ENCODE measurements around the gene NOSTRIN.

NOSTRIN gene

DNA sequence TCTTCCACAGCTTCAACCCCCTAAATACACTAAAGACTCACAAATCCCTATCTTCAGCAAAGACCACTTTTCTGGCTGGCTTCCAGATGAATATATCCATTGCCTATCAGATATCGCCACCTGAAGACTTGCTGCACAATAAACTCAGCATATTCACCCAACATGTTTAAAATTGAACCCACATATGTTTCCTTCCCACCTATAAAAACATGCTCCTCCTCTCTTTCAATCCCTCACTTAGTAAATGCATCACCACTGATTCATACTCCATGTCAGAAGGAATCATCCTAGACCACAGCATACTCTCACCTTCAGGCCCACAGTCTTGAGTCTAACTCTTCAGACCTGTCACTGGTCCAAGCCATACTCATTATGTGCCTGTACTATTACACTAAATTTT lies 82.5 kb downstream of the NOSTRIN start:
- DNase-seq (ENCODE audit: low spot score) = peak; percentile 7

DNA sequence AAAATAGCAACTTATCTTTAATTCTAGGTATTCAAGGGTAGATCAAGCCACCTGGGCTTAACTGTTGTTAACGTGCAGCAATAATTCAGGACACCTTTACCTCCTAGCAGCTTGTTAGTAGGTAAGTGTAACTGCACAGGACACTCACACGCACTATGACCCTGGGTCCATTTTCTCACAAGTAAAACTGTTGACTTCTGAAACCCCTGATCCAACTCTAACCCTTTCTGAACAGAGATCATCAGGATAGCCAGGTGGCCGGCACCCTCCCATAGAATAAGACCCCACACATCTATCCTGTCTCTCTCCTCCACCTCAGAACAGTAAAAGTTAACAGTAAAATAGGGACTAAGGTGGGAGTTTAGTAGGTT lies 87.2 kb downstream of the NOSTRIN start:
- DNase-seq (ENCODE audit: low spot score) = peak; percentile 26

DNA sequence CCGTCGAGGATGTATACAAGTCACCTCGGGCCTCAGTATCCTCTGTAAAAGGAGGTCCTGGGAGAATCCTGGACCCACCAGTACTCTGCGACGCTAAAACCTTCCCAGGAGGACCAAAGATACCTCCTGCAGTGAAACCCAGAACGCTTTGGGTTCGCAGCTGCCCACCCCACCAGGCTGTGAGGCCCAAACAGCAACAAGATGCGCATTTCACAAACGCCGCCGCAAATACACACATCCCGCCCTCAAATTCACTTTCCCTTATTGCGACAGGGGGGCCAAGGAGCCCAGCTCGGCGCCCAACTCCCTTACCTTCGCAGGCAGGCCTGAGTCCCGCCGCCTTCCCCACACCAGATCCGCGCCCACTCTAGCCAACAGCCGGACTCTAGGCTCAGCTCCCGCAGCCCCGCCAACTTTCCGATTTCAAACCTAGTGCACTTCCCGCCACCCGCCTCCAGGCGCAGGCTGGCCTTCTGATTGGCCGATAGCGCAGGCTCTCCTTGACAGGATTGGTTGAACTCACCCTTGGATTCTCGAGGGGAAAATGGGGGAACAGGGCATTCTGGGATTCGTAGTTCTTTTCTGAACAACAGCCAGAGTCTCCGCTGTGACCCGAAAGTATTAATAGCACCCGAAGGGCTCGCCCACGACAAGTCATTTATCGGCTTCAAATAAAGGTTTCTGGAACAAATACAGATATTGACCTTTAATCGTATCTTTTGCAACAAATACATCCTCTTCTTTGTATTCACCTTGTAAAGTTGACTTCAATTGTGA lies 87.8 kb downstream of the NOSTRIN start, which contains the start of gene SPC25:
Gene SPC25 (minus strand): TSS at position 425 of the 777 bp plus-strand sequence. CDS start 911 bp downstream, outside the sequence.
- DNase-seq (ENCODE audit: low spot score) = peak; percentile 95

DNA sequence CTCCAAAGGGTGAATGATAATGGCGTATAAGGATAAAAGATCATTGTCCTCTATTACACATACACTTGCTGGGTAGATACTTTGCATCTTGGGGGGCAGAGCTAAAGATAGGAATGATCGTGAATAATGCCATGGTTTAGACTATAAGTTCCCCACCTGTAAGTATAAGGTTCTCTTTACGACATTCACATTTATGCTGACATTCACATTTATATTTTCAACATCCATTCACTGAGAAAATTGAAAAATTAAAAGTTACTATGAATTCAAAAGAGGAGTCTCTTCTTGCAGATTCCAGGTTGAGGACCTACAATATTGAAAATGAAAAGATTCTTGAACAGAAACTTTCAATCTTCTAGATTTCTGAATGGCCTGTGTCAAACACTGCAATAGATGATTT lies 89.9 kb downstream of the NOSTRIN start:
- DNase-seq (ENCODE audit: low spot score) = no peak

DNA sequence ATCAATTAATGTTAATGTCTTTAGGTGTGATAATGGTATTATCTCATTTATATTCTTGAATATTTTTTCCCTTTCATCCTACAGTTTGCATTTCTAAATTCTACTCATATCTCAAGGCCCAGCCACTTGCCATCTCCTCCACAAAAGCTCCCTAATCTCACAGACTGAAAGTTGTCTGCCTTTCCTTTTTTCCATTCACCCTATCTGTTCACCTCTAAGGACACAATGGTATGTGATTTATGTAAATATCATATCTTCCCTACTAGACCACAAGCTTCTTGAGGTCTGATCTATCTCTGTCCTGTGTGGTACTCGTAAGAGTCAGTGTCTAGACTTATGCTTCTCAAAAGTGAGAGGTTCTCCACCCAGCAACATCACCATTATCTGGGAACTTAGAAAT lies 91.7 kb downstream of the NOSTRIN start:
- DNase-seq (ENCODE audit: low spot score) = no peak

DNA sequence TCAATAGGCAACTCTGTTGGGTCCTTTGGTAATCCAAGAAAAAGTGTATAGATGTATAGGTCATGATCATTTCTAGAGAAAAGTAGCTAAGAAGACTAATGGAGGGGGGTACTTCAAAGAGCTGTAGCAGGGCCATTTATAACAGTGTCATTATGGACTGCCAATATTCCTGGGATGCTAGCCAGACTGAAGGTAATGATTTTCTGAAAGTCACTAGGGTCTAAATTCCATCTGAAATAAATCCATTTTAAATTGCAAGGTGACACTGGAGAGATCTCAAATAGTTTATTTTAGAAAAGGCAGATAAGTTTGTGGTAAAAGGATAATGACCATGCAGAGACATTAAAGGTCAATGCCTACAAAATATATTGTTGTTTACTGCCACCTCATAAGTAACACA lies 92.3 kb downstream of the NOSTRIN start:
- DNase-seq (ENCODE audit: low spot score) = no peak

DNA sequence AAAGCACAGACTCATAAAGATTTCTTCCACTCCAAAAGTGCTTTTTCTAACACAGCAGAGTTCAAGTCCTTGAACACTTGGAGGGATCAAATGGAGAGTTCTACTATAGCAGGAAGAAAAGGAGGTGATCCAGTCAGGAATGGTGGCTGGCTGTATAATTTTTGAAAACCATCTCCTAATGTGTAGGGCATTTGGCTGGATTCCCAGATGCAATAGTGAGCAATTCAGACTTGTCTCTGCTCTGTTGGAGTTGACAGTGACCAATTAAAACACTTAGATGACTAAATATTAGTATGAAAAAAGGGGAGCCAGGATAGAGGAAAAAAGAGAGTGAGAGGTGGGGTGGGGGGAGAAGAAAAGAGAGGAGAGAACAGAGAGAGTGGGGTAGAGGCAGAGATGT lies 93.3 kb downstream of the NOSTRIN start:
- DNase-seq (ENCODE audit: low spot score) = no peak

DNA sequence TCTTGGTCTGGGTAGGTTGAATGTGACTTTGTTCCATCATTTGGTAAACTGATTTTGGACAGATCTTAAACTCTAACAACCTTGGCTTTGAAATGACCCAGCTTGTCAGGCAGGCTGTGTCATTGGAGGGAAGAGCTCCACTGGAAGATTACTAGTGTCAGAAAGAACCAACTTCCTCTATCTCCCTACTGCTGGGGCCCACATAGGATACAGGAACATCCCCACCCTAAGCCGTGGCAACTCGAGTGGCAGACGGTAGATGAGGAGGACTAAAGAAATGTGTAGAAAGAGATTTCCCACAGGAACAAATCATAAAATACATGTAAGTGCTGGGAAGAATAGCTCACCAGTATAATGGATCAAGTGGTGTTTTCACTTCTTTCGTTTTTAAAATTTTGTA lies 94.3 kb downstream of the NOSTRIN start:
- DNase-seq (ENCODE audit: low spot score) = no peak

DNA sequence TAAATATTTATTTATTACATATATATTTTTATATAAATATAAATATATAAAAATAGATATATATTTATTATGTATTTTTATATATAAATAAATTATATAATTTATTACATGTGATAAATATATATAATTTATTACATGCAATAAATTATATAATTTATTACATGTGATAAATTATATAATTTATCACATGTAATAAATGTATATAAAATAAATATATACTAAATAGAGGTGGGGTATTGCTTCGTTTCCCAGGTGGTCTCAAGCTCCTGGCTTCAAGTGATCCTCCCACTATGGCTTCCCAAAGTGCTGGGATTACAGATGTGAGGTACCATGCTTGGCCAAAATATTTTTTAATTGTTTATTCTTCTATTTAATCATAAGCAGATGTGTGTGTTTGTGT lies 95.0 kb downstream of the NOSTRIN start:
- DNase-seq (ENCODE audit: low spot score) = no peak

DNA sequence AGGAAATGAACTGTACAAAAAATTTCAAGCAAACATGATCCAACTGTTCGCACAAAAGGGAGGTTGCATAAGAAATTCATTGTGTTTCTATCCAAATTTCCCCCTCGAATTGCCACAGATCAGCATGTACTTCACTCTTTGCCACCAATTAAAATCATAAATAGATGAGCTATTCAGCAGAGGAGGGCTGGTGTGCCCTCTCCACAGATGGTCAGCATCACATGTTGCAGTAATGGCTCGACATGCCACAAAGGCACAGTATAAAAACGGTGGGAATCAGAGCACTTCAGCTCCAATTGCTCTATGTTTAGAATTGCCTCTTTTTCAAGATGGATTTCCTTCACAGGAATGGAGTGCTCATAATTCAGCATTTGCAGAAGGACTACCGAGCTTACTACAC lies 98.6 kb downstream of the NOSTRIN start, which contains the start of gene G6PC2:
Gene G6PC2 (plus strand): TSS at position 289 of the 400 bp plus-strand sequence. CDS start 41 bp downstream, at position 330.
- DNase-seq (ENCODE audit: low spot score) = no peak

DNA sequence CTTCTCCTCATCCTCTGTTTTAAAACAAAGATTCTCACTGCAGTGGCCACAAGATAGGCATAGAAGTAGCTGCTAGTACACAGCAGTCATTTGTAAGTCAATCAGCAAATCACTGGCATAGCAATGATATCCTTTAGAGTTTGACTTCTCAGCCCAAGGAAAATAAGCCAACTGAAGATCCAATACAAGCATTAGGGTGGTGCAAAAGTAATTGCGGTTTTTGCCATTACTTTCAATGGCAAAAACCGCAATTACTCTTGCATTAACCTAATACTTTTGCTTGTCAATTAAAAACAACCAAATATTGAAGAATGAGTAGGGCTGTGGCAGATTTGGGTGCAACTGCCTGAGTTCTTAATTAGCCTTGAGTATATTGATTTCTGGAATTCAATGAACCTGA lies 101.5 kb downstream of the NOSTRIN start:
- no peak for DNase-seq (ENCODE audit: low spot score)

DNA sequence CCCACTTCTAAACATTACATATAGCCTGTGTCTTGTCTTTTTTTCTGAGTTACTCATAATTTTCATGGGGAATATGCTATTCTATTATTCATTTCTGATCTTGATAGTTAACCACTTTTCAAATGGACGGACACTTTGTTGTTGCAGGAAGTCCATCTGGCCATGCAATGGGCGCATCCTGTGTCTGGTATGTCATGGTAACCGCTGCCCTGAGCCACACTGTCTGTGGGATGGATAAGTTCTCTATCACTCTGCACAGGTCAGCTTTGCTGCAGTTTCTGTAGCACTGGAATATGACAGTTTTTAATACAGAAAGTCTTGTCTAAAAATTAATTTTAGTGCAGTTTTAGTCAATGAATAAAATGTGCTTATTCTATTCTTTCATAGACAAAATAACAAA lies 101.9 kb downstream of the NOSTRIN start:
- no peak for DNase-seq (ENCODE audit: low spot score)

DNA sequence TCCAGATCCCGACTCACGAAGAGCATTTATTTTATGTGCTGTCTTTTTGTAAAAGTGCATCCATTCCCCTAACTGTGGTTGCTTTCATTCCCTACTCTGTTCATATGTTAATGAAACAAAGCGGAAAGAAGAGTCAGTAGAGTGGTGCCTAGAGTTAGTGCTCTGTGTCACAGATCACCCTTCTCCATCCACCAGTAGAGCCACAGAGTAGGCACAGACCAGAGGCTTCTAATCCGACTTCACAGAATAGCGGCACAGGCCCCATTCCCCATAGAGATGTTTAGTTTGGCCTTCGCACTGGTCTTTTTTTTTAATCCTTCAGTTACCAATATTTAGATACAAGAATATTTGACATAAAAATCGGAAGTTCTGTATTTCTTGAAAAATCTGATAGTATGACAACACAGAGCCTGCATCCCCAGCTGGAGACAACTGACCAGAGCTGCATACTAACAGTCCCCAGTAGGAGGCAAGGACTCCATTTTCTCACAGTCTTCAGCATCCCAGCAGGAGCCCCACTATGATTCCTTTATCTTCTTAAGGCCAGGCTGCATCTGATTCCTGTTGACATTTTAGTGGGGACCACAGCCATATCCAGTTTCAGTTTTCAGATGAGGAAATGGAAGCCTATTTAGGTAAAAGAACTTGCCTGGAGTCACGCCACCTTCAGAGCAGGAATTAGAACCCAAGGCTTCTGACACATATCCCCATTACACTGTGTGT lies 105.7 kb downstream of the NOSTRIN start:
- no peak for DNase-seq (ENCODE audit: low spot score)

DNA sequence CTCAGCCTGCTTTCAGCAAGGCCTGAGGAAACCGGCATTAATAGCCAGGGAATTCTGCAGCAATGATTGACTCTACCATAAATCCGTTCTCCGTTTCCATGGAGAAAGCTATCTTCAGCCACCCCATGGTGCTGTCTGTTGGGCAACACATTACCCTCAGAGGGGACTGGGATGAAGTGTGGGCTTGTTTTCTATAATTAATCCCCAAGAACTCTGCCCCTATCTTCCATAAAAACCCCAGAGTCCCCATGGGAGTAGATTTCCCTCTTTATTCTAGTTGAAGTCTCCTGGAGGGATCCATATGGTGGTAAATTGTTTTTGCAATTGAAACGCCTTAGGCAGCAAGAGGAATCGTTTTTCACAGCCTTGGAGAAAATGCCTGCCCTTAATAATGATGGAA lies 107.9 kb downstream of the NOSTRIN start:
- DNase-seq (ENCODE audit: low spot score) = no peak

DNA sequence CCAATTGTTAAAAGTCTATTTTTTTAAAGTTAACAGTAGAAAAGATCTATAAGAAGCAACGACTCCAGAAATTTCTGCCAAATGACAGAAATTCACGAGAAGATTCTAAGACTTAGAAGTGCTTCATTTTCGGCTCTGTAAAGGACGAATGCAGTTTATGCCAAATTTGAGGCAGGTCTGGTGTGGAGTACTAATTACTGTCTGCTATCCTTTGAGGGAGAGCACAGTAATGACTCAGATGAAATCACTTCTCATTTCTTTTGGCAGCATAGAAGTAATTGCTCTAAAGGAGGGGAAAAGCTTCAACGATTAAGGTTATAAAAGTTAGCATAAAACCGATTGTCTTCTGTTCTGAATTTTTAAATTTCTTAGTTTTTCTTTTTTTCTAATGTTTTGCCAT lies 110.0 kb downstream of the NOSTRIN start:
- DNase-seq (ENCODE audit: low spot score) = no peak

DNA sequence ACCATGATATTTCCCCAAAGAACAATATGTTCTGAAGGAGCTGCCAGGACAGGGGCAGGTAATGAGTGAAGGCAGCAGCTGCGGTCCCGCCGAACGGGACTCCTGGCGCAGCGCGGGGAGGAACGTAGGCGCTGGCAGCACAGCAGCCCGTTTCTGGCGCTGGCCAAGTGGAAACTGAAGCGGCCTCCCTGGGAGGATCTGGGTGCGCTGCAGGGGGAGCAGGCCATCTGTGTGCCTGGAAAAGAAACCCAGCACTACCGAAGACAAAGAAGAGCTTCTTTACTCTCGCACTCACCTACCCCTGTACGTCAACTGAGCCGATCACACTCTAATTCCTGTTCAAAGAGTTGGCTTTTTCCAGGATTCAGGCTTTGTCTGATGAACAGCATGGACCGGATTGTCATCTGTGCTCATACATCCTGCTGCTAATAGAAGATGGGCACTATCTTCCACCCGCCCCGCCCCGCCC lies 110.5 kb downstream of the NOSTRIN start:
- no peak for DNase-seq (ENCODE audit: low spot score)

DNA sequence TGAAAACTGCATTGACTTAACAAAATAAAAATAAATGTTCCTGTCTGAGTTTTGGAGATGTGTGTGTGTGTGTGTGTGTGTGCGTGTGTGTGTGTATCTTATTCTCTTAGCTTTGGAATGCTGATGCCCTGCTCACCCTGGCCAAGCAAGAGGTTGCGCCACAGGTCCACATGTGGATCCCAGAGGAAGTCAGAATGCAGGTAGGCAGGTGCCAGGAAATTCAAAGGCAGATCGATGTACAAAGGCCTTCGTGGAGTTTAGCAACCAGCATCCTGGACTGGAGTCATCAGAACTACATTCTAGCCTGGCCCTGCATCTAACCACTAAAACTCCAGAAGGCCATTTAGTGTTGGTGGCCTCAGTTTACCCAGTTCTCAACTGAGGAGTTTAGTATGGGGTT lies 111.1 kb downstream of the NOSTRIN start:
- no peak for DNase-seq (ENCODE audit: low spot score)
